ELR (cell line): ENCODE results near the gene NOX5.
A peak's percentile ranks its signal among the peaks of the same experiment; 100 is the strongest.
"Not testable (repeated sequence)": the region's sequence is repeated elsewhere in the genome, so short reads cannot be mapped to it uniquely, and the experiment has no call there.

ENCODE experiments used
- DNase-seq: peaks from one replicate; pipeline ENCODE4 v3.0.0-alpha.2; 2015; ENCODE audit warnings: low read depth

The NOX5 gene

GRCh38 chr15:69059557-69059943 lies 45.1 kb downstream of the NOX5 start:
- no peak for DNase-seq

DNA sequence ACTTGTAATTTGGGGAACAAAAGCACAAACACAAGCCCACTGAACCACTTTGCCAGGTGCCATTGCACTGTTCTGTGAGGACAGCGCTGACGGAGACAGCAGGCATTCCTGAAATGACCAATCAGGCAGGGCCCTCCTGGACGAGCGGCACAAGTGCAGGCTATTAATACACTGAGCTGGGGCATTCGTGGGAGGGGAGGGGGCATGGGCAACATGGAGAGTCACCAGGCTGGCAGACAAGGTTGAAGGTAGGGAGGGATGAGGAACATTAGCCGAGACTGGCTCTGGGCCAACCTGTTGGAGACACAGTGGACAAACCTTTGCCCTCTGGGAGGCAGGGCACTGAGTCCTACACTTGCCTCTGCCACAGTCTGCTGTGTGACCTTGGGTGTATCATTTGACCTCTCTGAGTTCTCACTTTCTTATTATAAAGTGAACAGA lies 45.6 kb downstream of the NOX5 start:
- no peak for DNase-seq

DNA sequence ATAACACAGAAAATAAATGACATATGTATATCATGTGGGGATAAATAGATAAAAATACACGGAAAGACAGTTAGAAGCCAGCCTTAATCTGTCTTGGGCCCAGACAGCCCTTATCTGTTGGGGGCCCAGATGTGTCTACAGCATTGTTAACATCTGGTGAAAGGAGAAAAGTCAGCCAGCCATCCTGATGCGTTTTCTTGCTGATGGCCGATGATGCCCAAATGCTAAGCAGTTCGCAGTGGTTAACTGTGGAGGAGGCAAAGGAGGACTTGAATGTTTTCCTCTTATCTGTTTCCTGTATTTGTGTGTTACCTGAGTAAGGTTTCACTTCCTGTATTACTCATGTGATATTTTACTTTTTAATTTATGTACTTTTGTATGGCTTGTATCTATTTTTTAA lies 46.2 kb downstream of the NOX5 start:
- DNase-seq: no peak

GRCh38 chr15:69061414-69061842 lies 46.9 kb downstream of the NOX5 start:
- DNase-seq: no peak

DNA sequence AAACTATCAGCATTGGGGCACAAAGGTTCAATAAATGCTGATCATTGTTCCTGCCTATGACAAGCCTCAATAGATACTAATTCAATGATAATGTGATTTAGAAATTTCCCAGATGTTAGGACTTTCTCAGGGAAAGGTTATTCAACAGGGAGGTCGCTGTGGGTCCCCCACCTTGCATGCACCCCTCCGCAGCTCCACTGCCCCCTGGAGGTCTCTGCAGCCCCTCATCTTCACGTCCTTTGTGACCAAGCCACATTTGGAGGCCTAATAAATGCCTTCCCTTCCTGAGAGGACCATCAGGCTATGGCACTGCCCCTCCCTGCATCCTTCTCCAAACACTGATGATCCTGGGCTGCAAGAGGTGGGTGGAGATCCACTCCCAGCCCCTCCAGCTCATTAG lies 50.2 kb downstream of the NOX5 start:
- DNase-seq: no peak

DNA sequence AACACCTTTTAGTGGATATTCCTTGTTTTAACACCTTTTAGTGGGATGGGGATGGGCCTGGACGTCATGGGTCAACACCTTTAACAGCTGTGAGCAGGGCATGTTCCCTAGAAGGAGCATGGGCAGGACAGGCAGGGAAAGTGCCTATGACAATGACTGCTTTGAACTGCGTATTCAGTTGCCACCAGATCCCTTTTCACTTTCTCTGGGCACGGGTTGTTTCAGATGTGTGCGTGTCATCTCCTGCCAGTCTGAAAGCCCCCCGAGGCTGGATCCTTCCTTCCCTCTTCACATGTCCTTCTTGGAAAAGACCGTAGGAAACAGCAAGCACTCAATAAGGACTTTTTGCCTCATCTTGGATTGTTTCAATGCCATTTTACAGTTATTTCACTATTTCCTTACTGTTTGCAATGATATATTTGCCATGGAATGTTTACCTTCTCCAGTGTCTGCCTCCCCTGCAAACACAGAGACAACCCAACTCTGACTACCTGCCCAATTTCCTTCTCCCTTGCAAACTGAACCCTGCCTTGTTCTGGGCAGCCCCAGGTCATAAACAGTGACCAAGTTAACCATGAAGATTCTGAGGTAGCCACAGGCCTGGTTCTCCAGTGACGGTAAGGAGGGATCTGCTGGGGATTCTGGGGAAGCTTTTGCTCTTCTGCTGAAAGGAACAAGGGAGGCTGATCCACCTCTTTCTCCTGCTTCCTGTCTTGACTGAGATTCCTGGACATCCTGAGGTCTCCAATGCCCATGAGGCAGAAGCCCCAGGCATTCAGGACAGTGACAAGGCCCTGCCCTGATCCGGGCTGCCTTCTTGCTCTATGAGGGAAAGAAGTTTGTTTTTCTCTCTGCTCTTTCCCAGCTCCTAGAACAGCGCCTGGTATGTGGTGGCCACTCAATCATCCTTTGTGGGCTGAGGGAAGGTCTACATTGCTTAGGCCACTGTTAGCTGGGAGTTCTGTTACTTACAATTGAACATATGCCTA lies 51.8 kb downstream of the NOX5 start:
- DNase-seq: no peak

DNA sequence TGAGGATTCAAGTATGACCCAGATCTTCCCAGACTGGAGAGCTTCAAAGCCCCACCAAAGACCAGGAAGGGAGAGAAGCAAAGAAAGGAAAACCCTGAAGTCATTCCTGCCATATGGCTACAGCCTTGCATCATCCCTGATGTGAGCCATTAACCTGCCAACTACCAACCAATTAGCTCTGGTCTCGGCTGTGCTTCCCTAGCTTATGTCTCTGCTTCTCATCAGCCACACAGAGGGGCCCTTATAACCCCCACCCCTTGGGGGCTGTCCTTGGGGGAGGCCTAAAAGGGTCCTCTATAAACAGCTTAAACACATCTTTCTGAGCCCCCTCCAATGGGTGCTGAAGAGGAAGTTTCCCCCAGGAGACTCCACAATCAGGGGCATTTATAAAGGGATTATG lies 52.8 kb downstream of the NOX5 start:
- no peak for DNase-seq

DNA sequence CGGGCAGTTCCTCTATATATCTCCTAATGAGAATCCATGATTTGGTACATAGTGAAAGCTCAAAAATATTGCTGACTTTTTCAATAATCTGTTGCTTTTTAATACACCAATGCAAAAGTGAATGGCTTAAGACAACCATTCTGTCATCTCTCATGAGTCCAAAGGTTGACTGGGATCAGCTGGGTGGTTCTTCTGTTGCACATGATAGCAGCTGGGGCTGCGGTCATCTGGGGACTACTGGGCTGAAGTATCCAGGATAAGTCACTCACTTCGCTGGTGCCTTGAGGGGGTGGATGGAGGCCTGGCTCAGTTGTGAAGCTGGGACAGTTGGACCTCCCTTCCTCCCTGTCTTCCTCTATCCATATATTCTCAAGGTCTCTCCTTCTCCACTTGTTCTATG lies 53.7 kb downstream of the NOX5 start:
- DNase-seq: no peak

- not testable (repeated sequence) for DNase-seq
Observed at GRCh38 chr15:69069290-69069689, 54.8 kb downstream of the NOX5 start.

DNA sequence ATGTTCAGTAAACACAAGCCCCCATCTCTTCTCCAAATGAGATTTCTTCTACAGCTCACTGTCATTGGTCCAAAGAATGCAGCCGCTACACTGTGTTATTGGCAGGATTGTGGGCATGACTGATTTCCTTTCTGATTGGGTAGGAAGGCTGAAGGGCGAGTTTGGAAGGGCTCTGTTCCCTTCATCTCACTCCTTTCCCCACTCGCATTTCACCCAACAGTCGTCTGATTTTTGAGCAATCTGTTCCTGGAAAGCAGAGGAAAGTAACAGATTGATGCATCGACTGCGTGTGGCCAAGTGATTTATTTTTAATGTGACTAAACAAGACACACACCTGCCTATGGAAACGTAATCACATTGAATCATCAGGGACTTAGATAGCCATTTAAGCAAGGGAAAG lies 55.5 kb downstream of the NOX5 start:
- no peak for DNase-seq

GRCh38 chr15:69070396-69070795 lies 55.9 kb downstream of the NOX5 start:
- no peak for DNase-seq

- DNase-seq: no peak
Observed at GRCh38 chr15:69071260-69071659, 56.8 kb downstream of the NOX5 start.

DNA sequence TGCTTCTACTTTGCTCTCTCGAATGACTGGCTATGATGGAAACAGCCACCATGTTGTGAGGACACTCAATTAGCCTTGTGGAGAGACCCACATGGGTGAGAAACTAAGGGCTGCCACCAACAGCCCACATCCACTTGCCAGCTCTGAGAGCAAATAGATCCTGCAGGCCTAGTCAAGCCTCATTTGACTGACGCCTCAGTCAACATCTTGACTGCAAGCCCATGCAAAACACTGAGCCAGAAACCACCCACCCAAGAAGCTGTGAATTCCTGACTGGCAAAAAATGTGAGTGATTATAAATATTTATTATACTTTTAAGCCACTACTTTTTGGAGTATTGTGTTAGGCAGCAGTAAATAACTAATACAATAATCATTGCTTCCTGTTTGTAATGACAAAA lies 58.4 kb downstream of the NOX5 start:
- no peak for DNase-seq

GRCh38 chr15:69074001-69074842 lies 59.7 kb downstream of the NOX5 start:
- DNase-seq: peak; percentile 73

DNA sequence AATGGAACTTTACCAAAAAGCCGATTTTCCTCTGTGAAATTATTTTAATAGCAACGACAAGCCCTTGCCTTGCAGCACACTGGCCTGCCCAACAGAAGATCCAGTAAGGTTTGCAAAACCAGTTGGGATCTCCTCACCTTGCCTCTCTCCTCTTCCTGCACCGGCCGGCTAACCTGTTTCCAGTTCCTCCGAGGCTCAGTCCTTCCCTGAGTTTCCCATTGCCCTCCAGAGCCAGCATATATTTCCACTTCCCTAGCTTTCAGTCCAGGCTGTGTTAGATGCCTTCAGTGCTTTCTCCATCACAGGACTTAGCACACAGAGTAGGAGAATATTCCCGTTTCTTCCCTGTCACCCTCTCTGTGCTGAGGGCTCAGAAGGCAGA lies 60.3 kb downstream of the NOX5 start:
- DNase-seq: no peak

GRCh38 chr15:69075440-69075839 lies 60.9 kb downstream of the NOX5 start:
- DNase-seq: no peak

- no peak for DNase-seq
Observed at GRCh38 chr15:69076756-69077155, 62.3 kb downstream of the NOX5 start.

GRCh38 chr15:69078638-69079037 lies 64.1 kb downstream of the NOX5 start:
- DNase-seq: no peak

GRCh38 chr15:69080295-69081248 lies 66.1 kb downstream of the NOX5 start:
- DNase-seq: peak; percentile 21

GRCh38 chr15:69081310-69082004 lies 67.0 kb downstream of the NOX5 start:
- peak; percentile 46 for DNase-seq

DNA sequence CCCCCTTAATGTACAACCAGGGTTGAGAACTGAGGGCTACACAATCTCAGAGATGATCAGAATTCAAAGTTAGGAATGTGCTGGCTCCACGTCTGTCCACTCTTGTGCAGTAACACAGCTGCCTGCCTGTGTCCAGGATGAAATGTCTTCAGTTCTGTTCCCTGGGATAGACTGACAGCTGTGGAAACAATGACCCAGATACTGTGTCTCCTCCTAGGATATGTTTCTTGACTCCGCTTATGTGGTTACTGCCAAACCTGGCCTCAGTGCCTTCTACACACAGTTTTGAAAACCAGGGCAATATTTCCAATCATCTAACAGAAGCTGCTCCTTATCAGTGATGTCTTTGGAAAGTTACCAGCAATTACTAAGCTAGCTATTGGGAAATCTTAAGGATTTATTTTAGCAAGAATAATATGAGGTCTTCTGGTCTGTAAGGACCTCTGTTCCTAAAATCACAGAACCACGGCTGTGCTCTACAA lies 67.6 kb downstream of the NOX5 start:
- DNase-seq: no peak
